ENCODE data around the gene SDSL. TPM values are rescaled to one million over a fixed set of nuclear protein-coding genes. Genes with fewer than 3 reads are reported as not detected.

SDSL gene
- total RNA-seq, 1 donor from 2014 or later: 93.0 TPM

DNA sequence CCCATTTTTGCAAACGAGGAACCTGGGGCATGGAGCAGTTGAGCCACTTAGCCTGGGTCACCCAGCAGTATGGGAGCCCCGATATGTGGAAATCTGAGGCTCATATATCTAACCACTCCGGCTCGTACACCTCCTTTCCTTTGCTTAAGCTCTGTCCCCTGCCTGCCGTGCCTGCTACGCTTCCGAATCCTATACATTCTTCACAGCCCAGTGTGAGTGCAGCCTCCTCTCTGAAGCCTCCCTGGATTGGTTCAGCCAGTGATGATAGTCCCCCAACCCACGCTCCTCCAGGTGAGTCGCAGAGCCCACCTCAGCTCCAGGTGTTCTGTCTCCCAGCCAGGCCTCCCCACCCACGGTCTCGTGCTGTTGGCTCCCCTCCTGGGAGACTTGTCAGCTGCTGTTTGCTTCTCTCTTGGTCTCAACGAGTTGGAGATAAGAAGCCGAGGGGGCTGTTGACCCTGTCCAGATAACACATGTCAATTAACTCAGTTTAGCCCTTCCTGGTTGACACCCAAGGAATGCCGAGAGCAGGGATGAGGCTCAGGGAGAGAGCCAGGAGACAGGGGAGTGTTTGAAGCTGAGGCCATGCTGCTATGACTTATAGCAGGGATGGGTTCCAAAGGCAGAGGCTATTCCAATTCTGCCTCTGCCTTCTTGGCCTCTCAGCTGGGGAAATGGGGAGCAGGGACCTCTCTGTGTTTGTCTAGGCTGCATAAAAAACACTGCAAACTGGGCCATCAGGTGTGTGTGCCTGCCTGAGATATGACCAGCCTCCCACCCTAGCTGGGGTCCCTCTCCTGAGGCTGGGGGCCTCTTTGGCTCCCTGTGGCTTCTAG is 19.0 kb downstream of the SDSL start:
- DNase-seq (ENCODE audit: low spot score) (no peak), ATAC-seq (no peak)

DNA sequence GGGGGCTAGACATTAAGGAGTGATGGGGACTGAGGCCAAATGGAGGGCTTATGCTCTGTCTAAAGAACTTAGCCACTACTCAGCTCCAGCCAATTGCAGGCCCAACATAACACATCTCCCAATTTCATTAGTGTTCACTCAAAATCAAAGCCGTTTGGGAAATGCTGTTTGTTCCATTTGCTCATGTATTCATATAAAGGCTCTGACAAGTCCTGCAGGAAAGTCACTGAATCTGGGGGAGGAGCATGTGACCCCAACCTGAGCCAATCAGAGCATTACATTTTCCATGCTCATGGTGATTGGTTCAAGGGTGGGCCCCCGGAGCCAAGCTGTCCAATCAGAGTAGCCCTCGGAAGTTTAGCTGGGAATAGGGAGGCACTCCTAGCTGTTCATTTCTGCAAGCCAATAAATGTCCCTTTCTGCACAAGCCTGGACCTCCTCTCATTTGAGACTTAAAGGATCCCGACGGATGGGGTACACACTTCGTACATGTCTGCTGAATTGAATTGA is 20.9 kb downstream of the SDSL start:
- DNase-seq (ENCODE audit: low spot score) (no peak), ATAC-seq (no peak)

DNA sequence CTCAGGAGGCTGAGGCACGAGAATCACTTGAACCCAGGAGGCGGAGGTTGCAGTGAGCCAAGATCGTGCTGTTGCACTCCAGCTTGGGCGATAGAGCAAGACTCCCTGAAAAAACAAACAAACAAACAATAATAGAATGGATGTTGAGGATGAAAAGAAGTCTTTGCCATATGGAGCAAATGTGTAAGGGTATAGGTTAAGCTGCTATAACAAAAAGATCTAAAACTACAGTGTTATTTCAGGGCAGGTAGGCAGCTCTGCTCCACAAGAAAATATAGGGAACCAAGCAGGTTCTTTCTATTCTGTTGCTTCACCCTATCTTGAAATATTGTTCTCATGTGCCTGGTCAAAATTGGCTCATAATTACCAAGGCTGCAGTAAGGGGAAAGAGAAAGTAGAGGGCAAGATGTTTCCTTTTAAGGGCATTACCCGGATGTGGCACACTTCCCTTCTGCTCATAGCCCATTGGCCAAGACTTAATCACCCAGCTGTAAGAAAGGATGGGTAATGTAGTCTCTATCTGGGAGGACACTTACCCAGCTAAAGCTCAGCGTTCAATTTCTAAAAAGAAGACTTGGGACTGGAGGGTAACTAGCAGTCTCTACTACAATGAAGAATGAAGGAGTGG is 23.5 kb downstream of the SDSL start:
- no peak for ATAC-seq
- no peak for DNase-seq (ENCODE audit: low spot score)

- DNase-seq (ENCODE audit: low spot score) (no peak), ATAC-seq (no peak)
Observed at GRCh38 chr12:113448873-113449272, 26.7 kb downstream of the SDSL start.

- no peak for DNase-seq (ENCODE audit: low spot score)
- ATAC-seq: no peak
Observed at GRCh38 chr12:113449299-113449698, 27.1 kb downstream of the SDSL start.

GRCh38 chr12:113449839-113450238 is 27.7 kb downstream of the SDSL start:
- no peak for ATAC-seq
- DNase-seq (ENCODE audit: low spot score): no peak

- DNase-seq (ENCODE audit: low spot score) (no peak), ATAC-seq (no peak)
Observed at GRCh38 chr12:113452458-113452857, 30.3 kb downstream of the SDSL start.

- ATAC-seq (no peak), DNase-seq (ENCODE audit: low spot score) (no peak)
Observed at GRCh38 chr12:113453330-113453729, 31.1 kb downstream of the SDSL start.

DNA sequence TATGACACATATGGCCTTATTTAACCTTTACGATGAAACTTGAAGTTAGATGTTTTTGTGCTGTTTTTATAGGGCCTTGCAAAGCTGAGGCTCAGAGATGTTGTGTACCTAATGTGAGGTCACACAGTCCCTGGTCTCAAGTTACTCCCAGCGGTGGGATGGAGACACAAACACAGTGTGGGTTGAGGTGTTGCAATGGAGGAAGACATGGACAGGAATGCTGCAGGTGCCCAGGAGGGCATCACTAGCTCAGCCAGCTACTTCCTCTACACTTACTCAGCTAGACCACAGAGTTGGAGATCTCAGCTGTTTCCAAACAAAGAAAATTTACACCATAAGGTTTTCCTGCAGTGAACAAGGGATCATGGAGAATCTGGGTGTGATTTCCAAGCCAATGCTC is 34.0 kb downstream of the SDSL start:
- DNase-seq (ENCODE audit: low spot score) (no peak), ATAC-seq (no peak)

- ATAC-seq (no peak), DNase-seq (ENCODE audit: low spot score) (no peak)
Observed at GRCh38 chr12:113456761-113457160, 34.6 kb downstream of the SDSL start.

GRCh38 chr12:113457185-113457584 is 35.0 kb downstream of the SDSL start:
- ATAC-seq (no peak), DNase-seq (ENCODE audit: low spot score) (no peak)

DNA sequence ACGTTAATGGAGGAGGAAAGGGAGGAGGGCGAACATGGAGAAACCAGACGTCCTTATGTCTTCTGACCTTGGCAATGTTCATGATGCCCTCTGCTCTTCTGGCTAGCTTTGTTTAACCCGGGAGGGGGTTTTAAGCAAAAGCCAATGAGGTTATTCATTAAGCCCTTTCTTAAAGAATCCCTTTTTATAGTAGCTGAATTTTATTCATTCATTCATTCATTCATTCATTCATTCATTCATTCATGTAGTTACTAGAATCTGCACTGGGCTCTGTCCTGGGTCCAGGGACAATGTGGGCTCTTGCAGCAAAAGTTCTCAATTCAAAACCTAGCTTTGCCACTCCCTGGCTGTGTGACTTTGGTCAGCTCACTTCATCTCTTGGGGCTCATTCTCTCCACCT is 35.5 kb downstream of the SDSL start:
- ATAC-seq (no peak), DNase-seq (ENCODE audit: low spot score) (no peak)

DNA sequence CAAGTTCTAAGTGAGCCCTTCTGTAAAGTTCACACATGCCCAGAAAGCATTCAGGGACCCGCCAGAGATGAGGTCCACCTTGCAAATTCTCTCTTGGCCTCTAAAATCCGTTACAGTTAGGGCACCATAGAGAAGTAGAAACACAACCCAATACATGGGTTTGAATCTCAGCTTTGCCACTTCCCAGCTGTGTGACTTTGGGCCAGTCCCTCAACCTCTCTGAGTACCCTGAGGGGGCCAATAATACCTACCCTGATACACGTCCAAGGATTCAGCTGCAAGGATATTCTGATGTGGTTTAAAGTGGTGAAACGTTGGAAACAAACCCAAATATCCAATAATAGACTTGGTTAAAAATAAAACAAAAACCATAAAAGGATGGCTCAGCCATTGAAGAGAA is 37.8 kb downstream of the SDSL start:
- no peak for DNase-seq (ENCODE audit: low spot score)
- no peak for ATAC-seq

DNA sequence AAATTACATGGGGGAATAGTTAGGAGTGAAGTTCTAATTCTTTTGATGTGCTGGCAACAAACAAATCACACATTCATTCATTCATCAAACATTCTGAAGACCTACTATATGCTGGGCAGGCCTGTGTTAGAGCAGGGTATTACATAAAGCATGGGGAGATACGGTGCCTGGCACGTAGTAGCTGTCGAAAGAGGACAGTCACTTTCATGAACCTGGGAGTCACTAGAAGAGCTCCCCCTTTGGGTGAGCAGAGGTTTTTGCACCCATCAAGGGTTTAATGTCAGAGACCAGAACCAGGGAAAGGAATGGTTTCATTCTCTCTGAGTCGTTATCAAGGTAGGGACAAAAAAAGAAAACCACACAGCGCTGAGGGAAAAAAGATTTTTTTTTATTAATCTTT is 39.5 kb downstream of the SDSL start:
- ATAC-seq (peak; percentile 71), DNase-seq (ENCODE audit: low spot score) (no peak)

- DNase-seq (ENCODE audit: low spot score) (peak; percentile 79), ATAC-seq (peak; percentile 91)
Observed at GRCh38 chr12:113462117-113462774, 40.1 kb downstream of the SDSL start.

DNA sequence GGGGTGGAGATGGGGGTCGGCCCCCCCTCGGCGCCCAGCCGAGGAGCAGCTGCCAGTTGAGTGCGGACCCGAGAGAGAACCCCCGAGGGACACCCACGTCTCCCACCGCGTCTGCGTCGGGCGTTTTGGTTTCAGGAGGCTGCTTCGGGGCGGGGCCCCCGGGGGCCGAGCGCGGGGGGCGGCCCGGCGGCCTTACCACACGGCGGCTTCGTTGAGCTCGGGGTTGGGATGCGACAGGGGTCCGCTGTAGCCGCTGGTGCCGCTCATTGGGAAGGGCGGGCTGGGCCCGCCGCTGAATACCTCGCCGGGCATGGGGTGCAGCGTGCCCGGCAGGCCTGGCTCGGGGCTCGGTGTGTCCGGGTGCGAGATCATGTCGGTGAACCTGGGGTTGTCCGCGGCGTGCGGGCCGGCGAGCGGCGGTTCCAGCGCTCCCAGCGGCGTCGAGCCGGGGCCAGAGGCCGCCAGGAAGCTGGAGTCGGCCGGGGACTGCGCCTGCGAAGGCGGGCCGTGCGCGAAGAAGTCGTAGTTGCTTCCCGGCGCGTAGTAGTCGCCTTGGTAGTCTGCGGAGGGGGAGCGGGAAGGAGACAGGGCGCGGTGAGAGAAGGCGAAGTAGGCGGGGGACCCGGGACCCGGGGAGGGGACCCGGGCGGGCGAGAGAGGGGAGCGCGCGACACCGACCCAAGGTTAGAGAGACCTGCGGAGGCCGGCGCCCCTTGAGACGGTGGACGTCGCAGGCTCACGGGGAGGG is 41.0 kb downstream of the SDSL start:
- DNase-seq (ENCODE audit: low spot score): no peak
- no peak for ATAC-seq

- no peak for ATAC-seq
- DNase-seq (ENCODE audit: low spot score): no peak
Observed at GRCh38 chr12:113463746-113464451, 41.7 kb downstream of the SDSL start.

- DNase-seq (ENCODE audit: low spot score): no peak
- ATAC-seq: no peak
Observed at GRCh38 chr12:113464452-113464775, 42.2 kb downstream of the SDSL start.

GRCh38 chr12:113464852-113465719 is 42.9 kb downstream of the SDSL start:
- DNase-seq (ENCODE audit: low spot score) (no peak), ATAC-seq (no peak)
